Loucy (cell line): ENCODE results near the gene C9orf85.

Source experiments
- H2AFZ ChIP-seq: fragments of 200-600 bp; sonication (generic); 2 replicates; pipeline ENCODE4 v1.6.0; 2016; ENCODE audit warnings: antibody characterized with exemption, mild to moderate bottlenecking, low read length, moderate library complexity
- H3F3A ChIP-seq: fragments of 200-600 bp; 2 replicates; pipeline ENCODE4 v1.6.0; 2016; ENCODE audit warnings: antibody characterized with exemption, low read depth, mild to moderate bottlenecking
- H3K27me3 ChIP-seq: fragments of 200-600 bp; sonication (generic); 2 replicates; pipeline ENCODE4 v1.6.1; 2014; ENCODE audit warnings: low read length, mild to moderate bottlenecking; ENCODE audit not compliant: insufficient read depth, poor library complexity, severe bottlenecking
- H3K36me3 ChIP-seq: fragments of 200-600 bp; sonication (generic); 2 replicates; pipeline ENCODE4 v1.6.1; 2016; ENCODE audit warnings: low read length; ENCODE audit not compliant: insufficient read depth
- H3K4me1 ChIP-seq: fragments of 200-600 bp; sonication (generic); 2 replicates; pipeline ENCODE4 v1.5.1; 2014; ENCODE audit warnings: low read length, mild to moderate bottlenecking; ENCODE audit not compliant: insufficient read depth, poor library complexity, severe bottlenecking
- H3K4me2 ChIP-seq: fragments of 200-600 bp; sonication (generic); 2 replicates; pipeline ENCODE4 v1.6.0; 2014; ENCODE audit warnings: antibody characterized with exemption, low read length, low read depth, mild to moderate bottlenecking; ENCODE audit not compliant: poor library complexity, severe bottlenecking
- H3K4me3 ChIP-seq: fragments of 200-600 bp; sonication (generic); 2 replicates; pipeline ENCODE4 v1.5.1; 2014; ENCODE audit warnings: low read length, mild to moderate bottlenecking, mixed read lengths; ENCODE audit not compliant: poor library complexity, severe bottlenecking
- H3K79me2 ChIP-seq: fragments of 200-600 bp; sonication (generic); 2 replicates; pipeline ENCODE4 v1.6.1; 2014; ENCODE audit warnings: low read length; ENCODE audit not compliant: insufficient read depth
- H3K9ac ChIP-seq: fragments of 200-600 bp; sonication (generic); 2 replicates; pipeline ENCODE4 v1.6.0; 2014; ENCODE audit warnings: mild to moderate bottlenecking, low read depth, low read length, moderate library complexity; ENCODE audit not compliant: poor library complexity, severe bottlenecking
- H3K9me2 ChIP-seq: fragments of 200-600 bp; sonication (generic); replicated peaks from 2 replicates; pipeline ENCODE4 v1.6.1; 2016; ENCODE audit warnings: low read depth, low read length, mixed read lengths
- H3K9me3 ChIP-seq: fragments of 200-600 bp; sonication (generic); 2 replicates; pipeline ENCODE4 v1.6.1; 2014; ENCODE audit warnings: mild to moderate bottlenecking, antibody characterized with exemption, low read length, low read depth; ENCODE audit not compliant: insufficient read depth
- H4K20me1 ChIP-seq: fragments of 200-600 bp; sonication (generic); 2 replicates; pipeline ENCODE4 v1.6.0; 2014; ENCODE audit warnings: antibody characterized with exemption, low read length, mild to moderate bottlenecking; ENCODE audit not compliant: insufficient read depth, poor library complexity, severe bottlenecking
- CTCF ChIP-seq: fragments of 200-600 bp; sonication (generic); conservative IDR thresholded peaks from 2 replicates; pipeline ENCODE4 v1.5.1; 2014; ENCODE audit warnings: mild to moderate bottlenecking, antibody characterized with exemption, low read length
- EZH2phosphoT487 ChIP-seq: fragments of 200-600 bp; IDR thresholded peaks from 2 replicates; pipeline ENCODE4 v1.6.1; 2018; ENCODE audit warnings: antibody characterized with exemption, mild to moderate bottlenecking, moderate library complexity, borderline replicate concordance

Gene C9orf85

GRCh38 chr9:72013292-72013760 lies 101.9 kb downstream of the C9orf85 start:
- Histone ChIP-seq H3K4me3 (peak overlapping the region; percentile 36), H3K79me2 (no peaks in the 10 kb centered on the region), H4K20me1 (no peaks in the 10 kb centered on the region), H3K9me3 (no peaks in the 10 kb centered on the region), H3K4me2 (peak overlapping the region; percentile 61), H2AFZ (peak overlapping the region; percentile 22; the same call in 1 of the 2 replicates), H3K9me2 (no peaks in the 10 kb centered on the region), H3K36me3 (no peaks in the 10 kb centered on the region), H3F3A (peaks cover 8% of the 10 kb centered on the region; the same call in 1 of the 2 replicates), H3K9ac (peak overlapping the region; percentile 38), H3K27me3 (no peaks in the 10 kb centered on the region), H3K4me1 (peaks cover 18% of the 10 kb centered on the region)
- TF ChIP-seq CTCF: no peak
- TF ChIP-seq EZH2phosphoT487: no peak

GRCh38 chr9:72022841-72023240 lies 111.4 kb downstream of the C9orf85 start:
- Histone ChIP-seq H3K4me3 (no peak overlapping the region), H3K9me2 (no peaks in the 10 kb centered on the region), H3K79me2 (no peaks in the 10 kb centered on the region), H3K9ac (no peak overlapping the region), H3K36me3 (no peaks in the 10 kb centered on the region), H4K20me1 (no peaks in the 10 kb centered on the region), H3K9me3 (no peaks in the 10 kb centered on the region), H3K4me1 (peaks cover 9% of the 10 kb centered on the region), H3K4me2 (no peak overlapping the region), H3F3A (no peaks in the 10 kb centered on the region), H3K27me3 (no peaks in the 10 kb centered on the region), H2AFZ (no peak overlapping the region)
- TF ChIP-seq CTCF (no peak), EZH2phosphoT487 (no peak)
